ENCODE data around the gene NFKBIB. TPM values are rescaled to one million over a fixed set of nuclear protein-coding genes. Genes with fewer than 3 reads are reported as not detected.

Gene NFKBIB
- total RNA-seq, 1 experiment from 2014 or later, result 33.8 TPM

DNA sequence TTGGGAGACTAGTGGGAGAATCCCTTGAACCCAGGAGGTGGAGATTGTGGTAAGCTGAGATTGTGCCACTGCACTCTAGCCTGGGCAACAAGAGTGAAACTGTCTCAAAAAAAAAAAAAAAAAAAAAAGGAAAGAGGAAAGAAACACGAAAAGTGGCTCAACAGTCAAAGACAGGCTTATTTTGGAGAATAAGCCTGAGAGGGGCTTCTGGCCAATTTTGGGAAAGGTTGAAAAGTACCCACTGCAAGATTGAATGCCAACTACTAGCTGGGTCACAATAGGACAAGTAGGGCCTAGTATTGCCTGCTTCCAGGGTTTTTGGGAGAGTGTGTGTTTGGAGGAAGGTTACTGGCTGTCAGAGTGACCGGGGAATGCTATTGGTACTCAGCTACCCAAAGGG, 58.5 kb downstream of the NFKBIB start:
- H3K56ac ChIP-seq (ENCODE audit: insufficient read length, low read depth, low read length), result no peak overlapping the region
- H3K4ac ChIP-seq (ENCODE audit: low read depth, low read length), result no peak overlapping the region
- H3T11ph ChIP-seq (ENCODE audit: low read length), result no peak overlapping the region
- no peak overlapping the region for H2AFZ ChIP-seq (ENCODE audit: low read length)
- no peak overlapping the region for H3K27ac ChIP-seq (ENCODE audit: insufficient read length, low read depth, low read length)
- H3K23me2 ChIP-seq (ENCODE audit: insufficient read length, low read depth, low read length, poor library complexity, severe bottlenecking), result no peaks in the 10 kb centered on the region
- peaks cover 2 to 6% of the 10 kb centered on the region in 2 experiments; a peak in 2 of 5 replicates for H3K9me3 Mint-ChIP-seq
- H4K5ac ChIP-seq (ENCODE audit: insufficient read length, low read depth, low read length), result no peak overlapping the region
- H2BK20ac ChIP-seq (ENCODE audit: low read depth, low read length, poor library complexity, severe bottlenecking), result no peak overlapping the region
- H3K9ac ChIP-seq (ENCODE audit: extremely low read depth, insufficient read length, low read length), result no peak overlapping the region
- H2BK12ac ChIP-seq (ENCODE audit: insufficient read length, low read depth, low read length), result no peak overlapping the region
- DNase-seq, result no peak
- H3K79me1 ChIP-seq (ENCODE audit: insufficient read depth, low read depth, low read length, poor library complexity, severe bottlenecking), result no peaks in the 10 kb centered on the region
- H3K18ac ChIP-seq (ENCODE audit: insufficient read length, low read depth, low read length), result no peak overlapping the region
- no peaks in the 10 kb centered on the region for H3K4me1 ChIP-seq (ENCODE audit: insufficient read depth, low read length)
- TF ChIP-seq, protein P1, sequence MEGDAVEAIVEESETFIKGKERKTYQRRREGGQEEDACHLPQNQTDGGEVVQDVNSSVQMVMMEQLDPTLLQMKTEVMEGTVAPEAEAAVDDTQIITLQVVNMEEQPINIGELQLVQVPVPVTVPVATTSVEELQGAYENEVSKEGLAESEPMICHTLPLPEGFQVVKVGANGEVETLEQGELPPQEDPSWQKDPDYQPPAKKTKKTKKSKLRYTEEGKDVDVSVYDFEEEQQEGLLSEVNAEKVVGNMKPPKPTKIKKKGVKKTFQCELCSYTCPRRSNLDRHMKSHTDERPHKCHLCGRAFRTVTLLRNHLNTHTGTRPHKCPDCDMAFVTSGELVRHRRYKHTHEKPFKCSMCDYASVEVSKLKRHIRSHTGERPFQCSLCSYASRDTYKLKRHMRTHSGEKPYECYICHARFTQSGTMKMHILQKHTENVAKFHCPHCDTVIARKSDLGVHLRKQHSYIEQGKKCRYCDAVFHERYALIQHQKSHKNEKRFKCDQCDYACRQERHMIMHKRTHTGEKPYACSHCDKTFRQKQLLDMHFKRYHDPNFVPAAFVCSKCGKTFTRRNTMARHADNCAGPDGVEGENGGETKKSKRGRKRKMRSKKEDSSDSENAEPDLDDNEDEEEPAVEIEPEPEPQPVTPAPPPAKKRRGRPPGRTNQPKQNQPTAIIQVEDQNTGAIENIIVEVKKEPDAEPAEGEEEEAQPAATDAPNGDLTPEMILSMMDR (conservative IDR thresholded peaks at IDR 0.05), result no peak
- H2BK5ac ChIP-seq (ENCODE audit: insufficient read length, low read length), result no peak overlapping the region
- WGBS (ENCODE audit: extremely low coverage, insufficient read length, low lambda C conversion rate), result no CpG with 5 or more reads among the region's 2 CpGs
- no peak overlapping the region for H3K23ac ChIP-seq (ENCODE audit: insufficient read length, low read depth, low read length)
- no peaks in the 10 kb centered on the region for H4K20me1 ChIP-seq (ENCODE audit: control insufficient read depth, insufficient read depth, insufficient read length)
- no peak overlapping the region for H3K14ac ChIP-seq (ENCODE audit: insufficient read depth, low read length)
- H2AK5ac ChIP-seq (ENCODE audit: insufficient read length, low read length), result no peak overlapping the region
- H2BK15ac ChIP-seq (ENCODE audit: low read depth, low read length), result no peak overlapping the region
- no peak overlapping the region for H3K4me3 Mint-ChIP-seq
- H3K36me3 Mint-ChIP-seq (ENCODE audit: insufficient read depth in 1 of 3, low read depth in 3 of 3), result peaks cover 4 to 20% (median 20%) of the 10 kb centered on the region in 3 experiments; a peak in 6 of 7 replicates
- H4K8ac ChIP-seq (replicated peaks; ENCODE audit: insufficient read length, low read depth, low read length), result no peak overlapping the region
- no peak overlapping the region for H3K27ac Mint-ChIP-seq
- H4K91ac ChIP-seq (ENCODE audit: insufficient read length, low read depth, low read length), result no peak overlapping the region
- H3K27me3 ChIP-seq (ENCODE audit: insufficient read depth, low read length), result no peaks in the 10 kb centered on the region
- H3K4me1 Mint-ChIP-seq, result peaks cover 14% of the 10 kb centered on the region in 2 experiments
- no peaks in the 10 kb centered on the region for H3K79me2 ChIP-seq (ENCODE audit: insufficient read depth, low read length)
- H2BK120ac ChIP-seq (ENCODE audit: low read depth, low read length, poor library complexity, severe bottlenecking), result no peak overlapping the region
- no peak overlapping the region for H3K4me2 ChIP-seq (ENCODE audit: insufficient read depth, insufficient read length, low read length)
- H3K9me3 ChIP-seq (ENCODE audit: control insufficient read depth, low read depth, low read length), result no peaks in the 10 kb centered on the region
- no peaks in the 10 kb centered on the region; the same call in 1 of the 2 replicates for H3K27me3 Mint-ChIP-seq (ENCODE audit: low read depth)

Other genes with a start within 250 kb of the NFKBIB start
- 10.3 and 10.5 TPM in 2 replicates for gene CAPN12, start 155.5 kb upstream of the NFKBIB start, total RNA-seq (2021)
- 0.92 TPM in 1 of 2 replicates, not detected in the other for gene LGALS7, start 126.5 kb upstream of the NFKBIB start, total RNA-seq (2021)
- gene LGALS7B, start 110.8 kb upstream of the NFKBIB start, total RNA-seq (2021), result 0.90 and 1.4 TPM in 2 replicates
- 0.37 and 0.68 TPM in 2 replicates for gene LGALS4, start 87.0 kb upstream of the NFKBIB start, total RNA-seq (2021)
- 141 and 145 TPM in 2 replicates for gene ECH1, start 68.2 kb upstream of the NFKBIB start, total RNA-seq (2021)
- 704 and 710 TPM in 2 replicates for gene HNRNPL, start 50.0 kb upstream of the NFKBIB start, total RNA-seq (2021)
- gene RINL, start 21.7 kb upstream of the NFKBIB start, total RNA-seq (2021), result 6.4 and 7.3 TPM in 2 replicates
- 8.4 and 9.2 TPM in 2 replicates for gene SIRT2, start 351 bp upstream of the NFKBIB start, total RNA-seq (2021)
- 0.99 and 1.3 TPM in 2 replicates for gene CCER2, start 12.2 kb downstream of the NFKBIB start, total RNA-seq (2021)
- gene SARS2, start 30.8 kb downstream of the NFKBIB start, total RNA-seq (2021), result 57.4 and 59.7 TPM in 2 replicates
- gene MRPS12, start 31.0 kb downstream of the NFKBIB start, total RNA-seq (2021), result 81.3 and 82.4 TPM in 2 replicates
- 25.5 and 25.9 TPM in 2 replicates for gene FBXO17, start 75.8 kb downstream of the NFKBIB start, total RNA-seq (2021)
- 14.5 and 16.7 TPM in 2 replicates for gene FBXO27, start 132.6 kb downstream of the NFKBIB start, total RNA-seq (2021)
- 0.15 and 0.18 TPM in 2 replicates for gene ACP7, start 184.4 kb downstream of the NFKBIB start, total RNA-seq (2021)
- gene PAK4, start 225.8 kb downstream of the NFKBIB start, total RNA-seq (2021), result 62.6 and 63.1 TPM in 2 replicates